Mesendoderm (in vitro differentiated cells): ENCODE results near the gene MXD3.

Source experiments
- DNase-seq: peaks from one replicate; pipeline ENCODE4 v3.0.0; 2013
- H2AK5ac ChIP-seq: 2 replicates; pipeline ENCODE4 v1.6.1; 2013; ENCODE audit warnings: low read length, inconsistent platforms
- H2BK120ac ChIP-seq: 2 replicates; pipeline ENCODE4 v1.6.1; 2013; ENCODE audit warnings: low read depth, mild to moderate bottlenecking, low read length, moderate library complexity, mixed read lengths
- H2BK15ac ChIP-seq: replicated peaks from 2 replicates; pipeline ENCODE4 v1.6.1; 2013; ENCODE audit warnings: low read depth, mild to moderate bottlenecking, moderate library complexity
- H2BK5ac ChIP-seq: 2 replicates; pipeline ENCODE4 v1.6.1; 2013; ENCODE audit warnings: low read length, inconsistent platforms
- H3K18ac ChIP-seq: 2 replicates; pipeline ENCODE4 v1.6.1; 2013; ENCODE audit warnings: mild to moderate bottlenecking, low read length, mixed read lengths
- H3K23ac ChIP-seq: one replicate; pipeline ENCODE4 v1.6.1; 2013; ENCODE audit warnings: low read length
- H3K27ac ChIP-seq: 2 replicates; pipeline ENCODE4 v1.5.1; 2013; ENCODE audit warnings: low read depth, mild to moderate bottlenecking, inconsistent platforms, low read length, moderate library complexity
- H3K27me3 ChIP-seq: 2 replicates; pipeline ENCODE4 v1.6.1; 2013; ENCODE audit warnings: low read length, control low read depth, mild to moderate bottlenecking, inconsistent platforms; ENCODE audit not compliant: insufficient read depth, poor library complexity
- H3K36me3 ChIP-seq: 2 replicates; pipeline ENCODE4 v1.6.1; 2013; ENCODE audit warnings: low read length, inconsistent platforms; ENCODE audit not compliant: control insufficient read depth, insufficient read depth
- H3K4ac ChIP-seq: one replicate; pipeline ENCODE4 v1.6.1; 2013; ENCODE audit warnings: low read depth, mild to moderate bottlenecking, low read length, moderate library complexity
- H3K4me1 ChIP-seq: 2 replicates; pipeline ENCODE4 v1.6.1; 2013; ENCODE audit warnings: low read depth, low read length, inconsistent platforms; ENCODE audit not compliant: control insufficient read depth
- H3K4me2 ChIP-seq: 2 replicates; pipeline ENCODE4 v1.6.1; 2013; ENCODE audit warnings: low read length
- H3K4me3 ChIP-seq: 2 replicates; pipeline ENCODE4 v1.5.1; 2013; ENCODE audit warnings: mild to moderate bottlenecking, low read length
- H3K56ac ChIP-seq: one replicate; pipeline ENCODE4 v1.6.1; 2013; ENCODE audit warnings: low read length
- H3K79me1 ChIP-seq: 2 replicates; pipeline ENCODE4 v1.6.1; 2013; ENCODE audit warnings: low read length, inconsistent platforms
- H3K79me2 ChIP-seq: 2 replicates; pipeline ENCODE4 v1.6.1; 2013; ENCODE audit warnings: mild to moderate bottlenecking, low read length; ENCODE audit not compliant: control insufficient read depth, insufficient read depth
- H3K9ac ChIP-seq: 2 replicates; pipeline ENCODE4 v1.6.1; 2013; ENCODE audit warnings: low read length, inconsistent platforms
- H4K5ac ChIP-seq: one replicate; pipeline ENCODE4 v1.6.1; 2013; ENCODE audit warnings: low read length
- H4K8ac ChIP-seq: one replicate; pipeline ENCODE4 v1.6.1; 2013; ENCODE audit warnings: low read depth, mild to moderate bottlenecking, control low read depth, low read length, moderate library complexity
- WGBS: extraction: QIAGEN DNeasy Blood & Tissue Kit; methylation state at CpG from one replicate; pipeline ENCODE4 v1.1.7; 2013; ENCODE audit warnings: low lambda C conversion rate, missing lambda C conversion rate; ENCODE audit not compliant: insufficient coverage; ENCODE audit errors: extremely low coverage; 5-methylcytosine and 5-hydroxymethylcytosine counted together

Gene MXD3

GRCh38 chr5:177325868-177326381 lies 14.2 kb upstream of the MXD3 start:
- H3K4me2 ChIP-seq: no peak overlapping the region
- no peak overlapping the region for H2BK5ac ChIP-seq
- H4K5ac ChIP-seq: no peak overlapping the region
- no CpG with 5 or more reads among the region's 1 CpG for WGBS
- no peak overlapping the region for H2BK15ac ChIP-seq
- no peak overlapping the region for H3K9ac ChIP-seq
- H3K27ac ChIP-seq: no peak overlapping the region
- no peaks in the 10 kb centered on the region for H3K27me3 ChIP-seq
- no peak overlapping the region for H3K56ac ChIP-seq
- no peak overlapping the region for H3K18ac ChIP-seq
- H4K8ac ChIP-seq: no peak overlapping the region
- no peaks in the 10 kb centered on the region for H3K79me1 ChIP-seq
- H3K79me2 ChIP-seq: no peaks in the 10 kb centered on the region
- H3K36me3 ChIP-seq: no peaks in the 10 kb centered on the region
- no peak overlapping the region for H2BK120ac ChIP-seq
- DNase-seq: peak; percentile 61
- no peak overlapping the region for H3K4me3 ChIP-seq
- no peak overlapping the region for H2AK5ac ChIP-seq
- H3K4ac ChIP-seq: no peak overlapping the region
- no peak overlapping the region for H3K23ac ChIP-seq
- H3K4me1 ChIP-seq: no peaks in the 10 kb centered on the region

GRCh38 chr5:177320879-177321278 lies 9.2 kb upstream of the MXD3 start:
- no peak overlapping the region for H2BK15ac ChIP-seq
- no peaks in the 10 kb centered on the region for H3K4me1 ChIP-seq
- H3K79me1 ChIP-seq: no peaks in the 10 kb centered on the region
- no peak overlapping the region for H3K4me2 ChIP-seq
- H3K56ac ChIP-seq: no peak overlapping the region
- H3K27me3 ChIP-seq: no peaks in the 10 kb centered on the region
- H3K79me2 ChIP-seq: no peaks in the 10 kb centered on the region
- H4K5ac ChIP-seq: no peak overlapping the region
- H3K4ac ChIP-seq: no peak overlapping the region
- WGBS: no CpG with 5 or more reads among the region's 7 CpGs
- H3K18ac ChIP-seq: no peak overlapping the region
- H3K9ac ChIP-seq: no peak overlapping the region
- H2BK120ac ChIP-seq: no peak overlapping the region
- no peak overlapping the region for H3K27ac ChIP-seq
- H3K36me3 ChIP-seq: no peaks in the 10 kb centered on the region
- H3K4me3 ChIP-seq: no peak overlapping the region
- no peak overlapping the region for H2AK5ac ChIP-seq
- H4K8ac ChIP-seq: no peak overlapping the region
- H2BK5ac ChIP-seq: no peak overlapping the region
- H3K23ac ChIP-seq: no peak overlapping the region
- DNase-seq: no peak

GRCh38 chr5:177319913-177320588 lies 8.4 kb upstream of the MXD3 start:
- DNase-seq: no peak
- Histone ChIP-seq H3K79me2 (no peaks in the 10 kb centered on the region), H2BK15ac (no peak overlapping the region), H3K27ac (no peak overlapping the region), H3K4me3 (no peak overlapping the region), H2BK120ac (no peak overlapping the region), H4K8ac (no peak overlapping the region), H3K27me3 (no peaks in the 10 kb centered on the region), H3K56ac (no peak overlapping the region), H4K5ac (no peak overlapping the region), H2BK5ac (no peak overlapping the region), H3K4me2 (no peak overlapping the region), H2AK5ac (no peak overlapping the region), H3K4ac (no peak overlapping the region), H3K79me1 (no peaks in the 10 kb centered on the region), H3K36me3 (no peaks in the 10 kb centered on the region), H3K18ac (no peak overlapping the region), H3K4me1 (no peaks in the 10 kb centered on the region), H3K23ac (no peak overlapping the region), H3K9ac (no peak overlapping the region)
- no CpG with 5 or more reads among the region's 14 CpGs for WGBS

GRCh38 chr5:177317959-177318377 lies 6.3 kb upstream of the MXD3 start:
- no peaks in the 10 kb centered on the region for H3K79me2 ChIP-seq
- peaks cover under 1% of the 10 kb centered on the region for H3K4me1 ChIP-seq
- H4K8ac ChIP-seq: no peak overlapping the region
- no peak overlapping the region for H2BK120ac ChIP-seq
- H3K4me2 ChIP-seq: no peak overlapping the region
- H4K5ac ChIP-seq: no peak overlapping the region
- WGBS: no CpG with 5 or more reads among the region's 7 CpGs
- no peak overlapping the region for H3K18ac ChIP-seq
- no peak overlapping the region for H3K27ac ChIP-seq
- no peak overlapping the region for H2BK5ac ChIP-seq
- no peak overlapping the region for H3K4ac ChIP-seq
- H3K27me3 ChIP-seq: no peaks in the 10 kb centered on the region
- DNase-seq: peak; percentile 80
- no peak overlapping the region for H2BK15ac ChIP-seq
- no peaks in the 10 kb centered on the region for H3K79me1 ChIP-seq
- H2AK5ac ChIP-seq: no peak overlapping the region
- H3K4me3 ChIP-seq: no peak overlapping the region
- no peak overlapping the region for H3K23ac ChIP-seq
- no peaks in the 10 kb centered on the region for H3K36me3 ChIP-seq
- no peak overlapping the region for H3K56ac ChIP-seq
- H3K9ac ChIP-seq: no peak overlapping the region

GRCh38 chr5:177316005-177316404 lies 4.3 kb upstream of the MXD3 start:
- no peak for DNase-seq
- no peak overlapping the region for H3K56ac ChIP-seq
- no peaks in the 10 kb centered on the region for H3K79me2 ChIP-seq
- H3K4me3 ChIP-seq: no peak overlapping the region
- H2AK5ac ChIP-seq: no peak overlapping the region
- H2BK15ac ChIP-seq: no peak overlapping the region
- H2BK120ac ChIP-seq: no peak overlapping the region
- H4K5ac ChIP-seq: no peak overlapping the region
- H3K9ac ChIP-seq: no peak overlapping the region
- WGBS: no CpG with 5 or more reads among the region's 3 CpGs
- H3K4me2 ChIP-seq: no peak overlapping the region
- no peak overlapping the region for H2BK5ac ChIP-seq
- no peaks in the 10 kb centered on the region for H3K36me3 ChIP-seq
- no peak overlapping the region for H3K4ac ChIP-seq
- H4K8ac ChIP-seq: no peak overlapping the region
- no peak overlapping the region for H3K23ac ChIP-seq
- peaks cover 4% of the 10 kb centered on the region for H3K4me1 ChIP-seq
- H3K18ac ChIP-seq: no peak overlapping the region
- no peaks in the 10 kb centered on the region for H3K79me1 ChIP-seq
- H3K27ac ChIP-seq: no peak overlapping the region
- H3K27me3 ChIP-seq: no peaks in the 10 kb centered on the region

GRCh38 chr5:177315411-177315810 lies 3.7 kb upstream of the MXD3 start:
- Histone ChIP-seq H3K9ac (no peak overlapping the region), H2AK5ac (no peak overlapping the region), H3K4me3 (no peak overlapping the region), H4K5ac (no peak overlapping the region), H4K8ac (no peak overlapping the region), H3K56ac (no peak overlapping the region), H3K23ac (no peak overlapping the region), H3K4me1 (peaks cover 4% of the 10 kb centered on the region), H2BK120ac (no peak overlapping the region), H3K18ac (no peak overlapping the region), H3K4ac (no peak overlapping the region), H3K36me3 (no peaks in the 10 kb centered on the region), H3K27ac (no peak overlapping the region), H3K4me2 (no peak overlapping the region), H2BK15ac (no peak overlapping the region), H3K79me1 (no peaks in the 10 kb centered on the region), H3K27me3 (no peaks in the 10 kb centered on the region), H3K79me2 (no peaks in the 10 kb centered on the region), H2BK5ac (no peak overlapping the region)
- no CpG with 5 or more reads among the region's 7 CpGs for WGBS
- no peak for DNase-seq
